ENCODE data around the gene RNGTT. TPM values are rescaled to one million over a fixed set of nuclear protein-coding genes. Genes with fewer than 3 reads are reported as not detected.

The RNGTT gene
- total RNA-seq, 1 donor: 28.8 TPM

GRCh38 chr6:88596801-88597200, 366.6 kb downstream of the RNGTT start:
- H3K27me3 ChIP-seq (ENCODE audit: insufficient read depth, low read length): no peaks in the 10 kb centered on the region

DNA sequence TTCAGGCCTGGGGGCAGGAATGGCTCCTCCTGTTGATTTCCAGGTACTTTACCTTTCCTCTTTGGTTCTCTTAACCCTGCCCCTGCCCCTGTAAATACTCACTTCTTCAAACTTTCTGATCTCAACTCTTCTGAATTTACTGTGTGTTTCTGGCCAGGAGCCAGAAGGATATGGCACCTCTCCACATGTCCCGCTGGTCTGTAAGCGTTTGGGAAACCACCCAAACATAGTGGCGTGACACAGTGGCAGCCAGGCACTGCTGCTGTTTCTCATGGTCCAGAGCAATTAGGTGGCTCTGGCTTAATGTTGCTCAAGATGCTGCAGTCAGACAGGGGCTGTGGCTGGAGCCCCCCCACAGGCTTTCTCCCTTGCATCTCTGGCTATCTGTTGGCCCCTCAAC, 374.5 kb downstream of the RNGTT start:
- Histone ChIP-seq H3K4me3 (ENCODE audit: low read length) (no peak overlapping the region), H3K27me3 (ENCODE audit: insufficient read depth, low read length) (no peaks in the 10 kb centered on the region), H3K9me3 (ENCODE audit: low read depth, low read length) (no peaks in the 10 kb centered on the region), H3K4me1 (ENCODE audit: insufficient read depth, low read length) (no peaks in the 10 kb centered on the region)

More at GRCh38 chr6:88596801-88597200, 366.6 kb downstream of the RNGTT start:
- Histone ChIP-seq H3K4me1 (ENCODE audit: insufficient read depth, low read length) (no peaks in the 10 kb centered on the region), H3K4me3 (ENCODE audit: low read length) (no peak overlapping the region), H3K9me3 (ENCODE audit: low read depth, low read length) (no peaks in the 10 kb centered on the region)

- Histone ChIP-seq H3K9me3 (ENCODE audit: low read depth, low read length) (peaks cover 4% of the 10 kb centered on the region), H3K4me1 (ENCODE audit: insufficient read depth, low read length) (no peaks in the 10 kb centered on the region), H3K4me3 (ENCODE audit: low read length) (no peak overlapping the region), H3K27me3 (ENCODE audit: insufficient read depth, low read length) (no peaks in the 10 kb centered on the region)
These were observed 376.3 kb downstream of the RNGTT start for GRCh38 chr6:88587150-88587520.

GRCh38 chr6:88586371-88587149, 376.9 kb downstream of the RNGTT start:
- H3K4me1 ChIP-seq (ENCODE audit: insufficient read depth, low read length): no peaks in the 10 kb centered on the region
- H3K27me3 ChIP-seq (ENCODE audit: insufficient read depth, low read length): no peaks in the 10 kb centered on the region
- peaks cover 4% of the 10 kb centered on the region for H3K9me3 ChIP-seq (ENCODE audit: low read depth, low read length)
- no peak overlapping the region for H3K4me3 ChIP-seq (ENCODE audit: low read length)

GRCh38 chr6:88585276-88585692, 378.1 kb downstream of the RNGTT start:
- Histone ChIP-seq H3K4me1 (ENCODE audit: insufficient read depth, low read length) (no peaks in the 10 kb centered on the region), H3K9me3 (ENCODE audit: low read depth, low read length) (peaks cover 4% of the 10 kb centered on the region), H3K4me3 (ENCODE audit: low read length) (no peak overlapping the region), H3K27me3 (ENCODE audit: insufficient read depth, low read length) (no peaks in the 10 kb centered on the region)

DNA sequence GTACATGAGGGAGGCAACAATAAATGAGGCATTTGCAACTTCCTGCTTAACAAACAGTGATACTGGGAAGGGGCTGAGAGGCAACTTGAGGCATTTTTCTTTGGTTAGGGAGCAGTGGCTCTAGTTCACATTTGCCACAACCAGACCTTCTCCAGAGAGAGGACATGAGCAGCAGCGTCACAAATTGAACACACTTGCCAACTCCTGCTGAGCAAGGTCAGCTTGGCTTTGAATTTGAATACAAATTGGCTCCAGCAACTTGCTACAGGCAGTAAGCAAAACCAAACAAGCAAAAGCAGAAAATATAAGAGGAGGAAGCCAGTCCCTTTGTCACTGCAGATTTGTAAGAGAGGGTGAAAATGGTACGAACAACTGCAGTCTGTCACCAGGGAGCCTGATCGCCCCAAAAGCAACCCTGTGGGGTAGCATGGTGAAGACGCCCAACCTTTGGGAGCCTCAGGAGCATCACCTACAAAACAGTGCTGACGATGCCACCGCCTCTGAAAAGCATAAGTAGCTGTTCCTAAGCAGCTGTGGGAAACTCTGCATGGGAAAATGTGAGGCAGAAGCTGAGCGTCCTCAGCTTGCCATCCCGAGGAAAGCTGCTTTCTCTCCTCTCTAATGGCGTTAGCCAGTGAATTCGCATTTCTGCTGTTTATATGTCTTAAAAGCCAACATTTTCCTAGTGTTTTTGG, 378.7 kb downstream of the RNGTT start:
- Histone ChIP-seq H3K9me3 (ENCODE audit: low read depth, low read length) (peaks cover 4% of the 10 kb centered on the region), H3K27me3 (ENCODE audit: insufficient read depth, low read length) (no peaks in the 10 kb centered on the region), H3K4me3 (ENCODE audit: low read length) (no peak overlapping the region), H3K4me1 (ENCODE audit: insufficient read depth, low read length) (no peaks in the 10 kb centered on the region)

GRCh38 chr6:88577461-88577860, 386.0 kb downstream of the RNGTT start:
- Histone ChIP-seq H3K4me1 (ENCODE audit: insufficient read depth, low read length) (no peaks in the 10 kb centered on the region), H3K9me3 (ENCODE audit: low read depth, low read length) (no peaks in the 10 kb centered on the region), H3K27me3 (ENCODE audit: insufficient read depth, low read length) (no peaks in the 10 kb centered on the region), H3K4me3 (ENCODE audit: low read length) (no peak overlapping the region)

DNA sequence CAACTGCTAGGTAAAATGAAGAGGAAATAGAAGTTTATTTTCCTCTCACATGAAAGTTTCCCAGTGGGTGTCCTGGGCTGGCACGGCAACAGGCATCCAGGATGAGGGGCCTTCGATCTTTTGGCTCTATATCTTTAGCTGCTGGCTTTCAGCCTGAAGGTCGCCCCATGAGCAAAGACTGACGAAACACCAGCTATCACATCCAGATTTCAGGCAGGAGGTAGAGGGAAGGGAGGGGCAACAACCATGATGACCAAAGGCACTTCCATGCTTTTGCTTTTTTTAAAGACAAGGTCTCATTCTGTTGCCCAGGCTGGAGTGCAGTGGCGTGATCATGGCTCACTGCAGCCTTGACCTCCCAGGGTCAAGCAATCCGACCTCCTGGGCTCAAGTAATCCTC, 387.9 kb downstream of the RNGTT start:
- no peaks in the 10 kb centered on the region for H3K27me3 ChIP-seq (ENCODE audit: insufficient read depth, low read length)
- H3K4me3 ChIP-seq (ENCODE audit: low read length): no peak overlapping the region
- no peaks in the 10 kb centered on the region for H3K4me1 ChIP-seq (ENCODE audit: insufficient read depth, low read length)
- no peaks in the 10 kb centered on the region for H3K9me3 ChIP-seq (ENCODE audit: low read depth, low read length)

- H3K9me3 ChIP-seq (ENCODE audit: low read depth, low read length): no peaks in the 10 kb centered on the region
- H3K4me3 ChIP-seq (ENCODE audit: low read length): no peak overlapping the region
- H3K27me3 ChIP-seq (ENCODE audit: insufficient read depth, low read length): no peaks in the 10 kb centered on the region
- no peaks in the 10 kb centered on the region for H3K4me1 ChIP-seq (ENCODE audit: insufficient read depth, low read length)
These were observed 388.8 kb downstream of the RNGTT start for GRCh38 chr6:88574651-88575050.

GRCh38 chr6:88574031-88574430, 389.4 kb downstream of the RNGTT start:
- no peaks in the 10 kb centered on the region for H3K9me3 ChIP-seq (ENCODE audit: low read depth, low read length)
- H3K4me1 ChIP-seq (ENCODE audit: insufficient read depth, low read length): no peaks in the 10 kb centered on the region
- H3K4me3 ChIP-seq (ENCODE audit: low read length): no peak overlapping the region
- H3K27me3 ChIP-seq (ENCODE audit: insufficient read depth, low read length): no peaks in the 10 kb centered on the region

DNA sequence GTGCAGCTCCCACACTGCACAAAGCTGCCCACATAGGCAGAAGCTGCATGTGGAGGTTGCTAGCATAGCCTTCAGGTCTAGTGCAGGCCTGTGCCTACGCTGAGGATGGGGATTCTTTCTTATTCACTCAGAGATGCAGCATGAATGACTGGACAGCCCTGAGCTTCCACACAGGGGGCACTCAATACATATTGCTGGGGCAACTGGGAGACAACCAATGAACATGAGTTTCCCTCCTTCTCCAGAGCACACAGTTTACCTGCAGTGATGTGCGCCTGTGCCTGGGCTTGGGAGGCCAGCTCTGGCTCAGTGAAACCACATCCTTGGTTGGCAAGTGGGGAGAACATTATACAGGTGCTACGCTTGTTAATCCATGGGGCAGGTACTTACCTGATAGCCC, 389.9 kb downstream of the RNGTT start:
- H3K4me3 ChIP-seq (ENCODE audit: low read length): no peak overlapping the region
- no peaks in the 10 kb centered on the region for H3K27me3 ChIP-seq (ENCODE audit: insufficient read depth, low read length)
- H3K4me1 ChIP-seq (ENCODE audit: insufficient read depth, low read length): no peaks in the 10 kb centered on the region
- H3K9me3 ChIP-seq (ENCODE audit: low read depth, low read length): no peaks in the 10 kb centered on the region

GRCh38 chr6:88572449-88573139, 390.8 kb downstream of the RNGTT start:
- Histone ChIP-seq H3K27me3 (ENCODE audit: insufficient read depth, low read length) (no peaks in the 10 kb centered on the region), H3K9me3 (ENCODE audit: low read depth, low read length) (no peaks in the 10 kb centered on the region)

DNA sequence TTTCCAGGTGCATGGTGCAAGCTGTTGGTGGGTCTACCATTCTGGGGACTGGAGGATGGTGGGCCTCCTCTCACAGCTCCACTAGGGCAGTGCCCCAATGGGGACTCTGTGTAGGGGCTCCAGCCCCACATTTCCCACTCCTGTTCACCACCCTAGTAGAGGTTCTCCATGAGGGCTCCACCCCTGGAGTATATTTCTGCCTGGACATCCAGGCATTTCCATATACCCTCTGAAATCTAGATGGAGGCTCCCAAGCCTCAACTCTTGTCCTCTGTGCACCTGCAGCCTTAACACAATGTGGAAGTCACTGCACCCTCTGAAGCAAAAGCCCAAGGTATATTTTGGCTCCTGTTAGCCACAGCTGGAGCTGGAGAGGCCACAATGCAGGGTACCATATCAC, 393.5 kb downstream of the RNGTT start:
- Histone ChIP-seq H3K27me3 (ENCODE audit: insufficient read depth, low read length) (no peaks in the 10 kb centered on the region), H3K4me1 (ENCODE audit: insufficient read depth, low read length) (no peaks in the 10 kb centered on the region), H3K4me3 (ENCODE audit: low read length) (no peak overlapping the region), H3K9me3 (ENCODE audit: low read depth, low read length) (no peaks in the 10 kb centered on the region)

More at GRCh38 chr6:88572449-88573139, 390.8 kb downstream of the RNGTT start:
- Histone ChIP-seq H3K4me1 (ENCODE audit: insufficient read depth, low read length) (no peaks in the 10 kb centered on the region), H3K4me3 (ENCODE audit: low read length) (no peak overlapping the region)

DNA sequence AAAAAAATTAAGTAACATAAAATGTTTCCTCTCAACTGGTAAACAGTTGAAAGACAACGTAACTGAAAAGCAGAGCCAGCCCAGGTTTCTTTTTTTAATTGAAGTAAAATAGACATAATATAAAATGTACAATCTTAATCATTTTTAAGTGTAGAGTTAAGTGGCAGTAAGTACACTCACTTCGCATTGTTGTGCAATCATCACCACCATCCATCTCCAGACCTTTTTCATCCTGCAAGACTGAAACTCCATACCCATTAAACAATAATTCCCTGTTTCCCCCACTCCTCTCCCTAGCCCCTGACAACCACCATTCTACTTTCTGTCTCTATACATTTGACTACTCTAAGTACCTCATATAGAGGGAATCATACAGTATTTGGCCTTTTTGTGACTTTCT, 395.7 kb downstream of the RNGTT start:
- H3K27me3 ChIP-seq (ENCODE audit: insufficient read depth, low read length): no peaks in the 10 kb centered on the region
- H3K4me3 ChIP-seq (ENCODE audit: low read length): no peak overlapping the region
- no peaks in the 10 kb centered on the region for H3K9me3 ChIP-seq (ENCODE audit: low read depth, low read length)
- H3K4me1 ChIP-seq (ENCODE audit: insufficient read depth, low read length): no peaks in the 10 kb centered on the region

- Histone ChIP-seq H3K27me3 (ENCODE audit: insufficient read depth, low read length) (no peaks in the 10 kb centered on the region), H3K4me3 (ENCODE audit: low read length) (no peak overlapping the region), H3K4me1 (ENCODE audit: insufficient read depth, low read length) (no peaks in the 10 kb centered on the region), H3K9me3 (ENCODE audit: low read depth, low read length) (no peaks in the 10 kb centered on the region)
These were observed 396.5 kb downstream of the RNGTT start for GRCh38 chr6:88566746-88567534.
